HG03280 (cell line): Measurements from ENCODE around the gene CGRRF1.

Source experiments
- ATAC-seq: cut with Tn5 transposase; IDR thresholded peaks from one replicate; pipeline ENCODE4 v1.9.1; 2021; ENCODE audit warnings: mild to moderate bottlenecking, moderate library complexity; ENCODE audit not compliant: unreplicated experiment

The CGRRF1 gene

DNA sequence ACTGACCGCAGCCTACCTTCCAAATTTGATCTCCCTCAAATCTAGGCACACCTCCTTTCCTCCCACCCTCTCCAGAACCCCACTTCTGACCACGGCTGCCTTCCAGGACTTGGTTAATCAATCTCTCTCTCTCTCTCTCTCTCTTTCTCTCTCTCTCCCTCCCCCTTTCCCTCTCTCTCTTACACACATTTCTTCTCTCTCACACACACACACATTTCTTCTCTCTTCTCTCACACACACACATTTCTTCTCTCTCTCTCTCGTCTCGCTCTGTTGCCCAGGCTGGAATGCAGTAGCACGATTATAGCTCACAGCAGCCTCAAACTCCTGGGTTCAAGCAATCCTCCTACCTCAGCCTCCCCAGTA lies 20.4 kb upstream of the CGRRF1 start:
- ATAC-seq: no peak

DNA sequence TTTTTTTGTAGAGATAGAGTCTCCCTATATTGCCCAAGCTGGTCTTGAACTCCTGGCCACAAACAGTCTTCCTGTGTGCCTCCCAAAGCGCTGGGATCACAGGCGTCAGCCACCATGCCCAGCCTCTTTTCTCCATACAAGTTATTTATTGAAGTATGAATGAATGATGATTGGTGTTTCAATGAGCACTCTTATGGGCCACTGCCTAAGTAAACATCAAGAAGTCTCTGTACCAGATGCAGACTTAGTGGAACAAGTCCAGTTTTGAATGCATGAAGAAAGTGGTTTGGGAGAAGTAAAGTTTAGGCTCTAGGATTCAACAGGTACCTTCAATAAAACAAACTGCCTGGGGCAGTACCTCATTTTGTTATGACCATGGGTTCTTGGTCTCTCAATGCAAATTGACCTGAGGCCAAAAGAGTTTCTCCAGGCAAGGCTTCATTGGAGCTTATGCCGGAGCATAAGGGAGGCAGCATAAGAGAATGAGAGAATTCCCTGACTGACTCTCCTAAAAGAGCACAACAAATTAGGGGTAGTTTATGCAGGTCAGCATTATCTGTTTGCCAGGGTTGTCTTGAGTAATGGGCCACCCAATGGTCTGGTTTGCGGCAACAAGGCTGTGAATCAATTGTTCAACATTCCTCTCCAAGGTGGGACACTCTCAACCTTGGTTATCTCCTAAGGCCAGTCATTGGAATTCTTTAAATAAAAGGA lies 19.8 kb upstream of the CGRRF1 start:
- no peak for ATAC-seq

DNA sequence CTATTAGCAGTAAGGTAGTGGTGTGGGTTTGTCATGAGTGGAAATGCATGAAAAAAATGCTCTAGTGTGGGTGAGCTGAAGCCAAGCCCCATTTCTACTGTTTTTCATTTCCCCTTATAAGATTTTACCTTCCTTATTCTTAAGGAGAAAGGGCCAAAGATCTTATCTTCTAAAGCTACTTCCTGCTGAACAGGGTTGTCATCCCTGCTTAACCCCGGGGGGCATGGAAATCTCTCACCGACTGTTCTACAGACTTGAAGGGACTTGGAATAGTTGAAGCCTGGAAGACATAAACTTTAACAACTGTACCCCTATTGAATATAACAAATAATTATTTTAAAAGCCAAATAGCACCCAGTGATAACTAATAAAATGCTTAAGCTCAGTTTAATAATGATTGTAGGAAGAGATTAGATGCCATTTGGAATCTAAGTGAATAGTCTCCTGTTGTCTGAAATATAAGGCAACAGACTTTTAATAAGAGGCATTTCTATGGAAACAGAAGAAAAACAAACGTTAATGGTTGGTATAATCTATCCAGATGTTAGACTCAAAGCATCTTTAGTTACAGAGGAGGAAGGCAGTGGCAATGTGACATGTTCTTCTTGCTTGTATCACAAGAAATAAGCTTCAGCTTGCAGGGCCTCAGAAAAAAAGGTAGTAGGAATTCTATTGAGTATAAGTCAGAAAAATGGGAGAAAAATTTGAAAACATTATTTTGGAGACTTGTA lies 19.1 kb upstream of the CGRRF1 start:
- ATAC-seq: no peak

DNA sequence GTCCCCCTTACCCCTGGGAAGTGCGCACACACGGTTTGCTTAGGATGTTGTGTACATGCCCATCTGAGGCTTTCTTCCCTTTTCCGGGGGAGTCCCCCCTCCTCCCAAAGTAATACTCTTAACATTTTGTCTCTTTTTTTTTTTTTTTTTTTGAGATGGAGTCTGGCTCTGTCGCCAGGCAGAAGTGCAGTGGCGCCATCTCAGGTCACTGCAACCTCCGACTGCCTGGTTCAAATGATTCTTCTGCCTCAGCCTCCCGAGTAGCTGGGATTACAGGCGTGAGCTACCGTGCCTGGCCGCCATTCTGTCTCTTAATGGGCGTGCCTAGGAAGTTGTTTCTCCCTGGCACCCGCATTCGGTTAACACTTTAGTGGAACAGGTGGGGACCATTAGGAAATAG lies 16.4 kb upstream of the CGRRF1 start:
- ATAC-seq: no peak

DNA sequence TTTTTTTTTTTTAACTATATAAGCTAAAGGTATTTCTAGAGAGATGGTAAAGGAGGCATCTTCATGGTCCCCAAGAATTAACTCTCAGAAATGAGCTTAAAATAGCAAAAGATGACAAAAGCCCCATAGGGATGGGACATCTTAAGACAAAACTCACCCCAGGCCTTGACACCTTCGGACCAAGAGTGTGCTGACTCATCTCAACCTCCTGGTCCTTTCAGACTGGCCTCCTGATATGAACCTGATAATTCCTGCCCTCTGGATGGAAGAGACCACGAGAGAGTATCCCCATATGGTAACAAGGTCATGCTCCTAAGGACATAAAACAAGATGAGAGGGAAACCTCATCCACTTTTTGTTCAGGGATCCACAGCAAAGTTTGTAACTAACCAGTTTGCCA lies 12.5 kb upstream of the CGRRF1 start:
- no peak for ATAC-seq

DNA sequence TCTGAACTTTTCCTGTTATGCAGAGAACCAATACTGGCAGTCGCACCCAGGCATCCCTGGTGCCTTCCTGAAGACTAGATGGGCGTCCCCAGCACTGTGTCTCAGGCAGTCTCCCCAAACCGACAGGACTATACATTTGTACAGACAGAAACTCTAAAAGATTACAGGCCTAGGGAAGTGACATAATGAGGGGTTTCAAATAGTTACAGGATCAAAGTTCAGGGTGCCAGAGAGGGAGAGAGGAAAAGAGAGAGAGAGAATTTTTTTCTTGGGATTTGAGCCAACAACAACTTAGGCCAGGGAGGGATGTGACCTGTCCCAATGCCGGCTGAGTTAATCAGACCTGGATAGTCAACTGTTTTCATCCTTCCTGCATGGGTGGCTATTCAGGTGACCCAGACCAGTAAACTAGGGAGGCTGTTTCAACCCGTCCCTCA lies 11.6 kb upstream of the CGRRF1 start:
- ATAC-seq: no peak

DNA sequence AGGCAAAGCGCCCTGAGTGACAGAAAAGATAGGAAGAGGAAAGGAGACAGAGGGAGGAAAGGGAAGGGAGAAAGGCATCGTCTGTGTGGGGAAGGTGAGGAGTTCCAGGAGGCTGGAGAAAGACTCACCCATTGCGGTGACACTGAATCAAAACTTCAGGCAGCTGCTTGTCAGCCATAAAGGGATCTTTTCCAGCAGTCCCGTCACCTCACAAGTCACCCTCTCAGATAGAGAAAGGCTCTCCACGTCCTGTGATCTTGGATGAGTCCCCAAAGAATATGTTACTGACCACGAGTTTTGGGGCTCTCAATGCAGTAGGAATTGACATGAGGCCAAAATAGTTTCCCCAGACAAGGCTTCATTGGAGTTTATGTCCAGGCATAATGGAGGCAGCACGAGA lies 11.1 kb upstream of the CGRRF1 start:
- no peak for ATAC-seq

DNA sequence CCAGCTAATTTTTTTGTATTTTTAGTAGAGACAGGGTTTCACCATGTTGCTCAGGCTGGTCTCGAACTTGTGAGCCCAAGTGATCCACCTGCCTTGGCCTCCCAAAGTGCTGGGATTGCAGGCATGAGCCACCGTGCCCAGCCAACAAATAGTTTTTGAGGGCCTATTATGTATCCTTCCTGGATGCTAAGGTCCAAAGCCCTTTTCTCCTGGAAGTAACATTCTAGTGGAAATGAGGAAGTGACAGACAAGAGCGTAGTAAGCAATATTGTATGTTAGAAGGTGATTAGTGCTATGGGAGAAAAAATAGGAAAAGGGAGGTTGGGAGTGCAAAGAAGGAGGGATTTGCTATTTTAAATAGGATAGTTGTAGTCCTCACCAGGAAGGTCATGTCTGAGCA lies 9.0 kb upstream of the CGRRF1 start:
- no peak for ATAC-seq

DNA sequence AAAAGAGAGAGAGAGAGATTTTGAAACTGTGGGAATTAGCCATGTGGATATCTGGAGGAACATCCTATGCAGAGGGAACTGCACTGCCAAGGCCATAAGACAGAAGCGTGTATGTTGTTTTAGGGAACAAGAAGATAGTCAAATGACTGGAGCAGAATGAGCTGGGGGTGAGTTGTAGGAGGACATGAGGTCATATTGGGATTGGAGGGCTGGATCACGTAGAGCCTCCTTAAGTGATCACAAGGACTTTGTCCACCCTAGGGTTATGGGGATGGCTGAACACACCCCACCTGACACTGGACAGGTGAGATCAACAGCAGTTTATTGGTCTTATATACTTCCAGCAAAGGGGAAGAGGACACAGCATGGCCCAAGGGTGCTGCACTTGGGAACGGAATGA lies 8.2 kb upstream of the CGRRF1 start:
- no peak for ATAC-seq

DNA sequence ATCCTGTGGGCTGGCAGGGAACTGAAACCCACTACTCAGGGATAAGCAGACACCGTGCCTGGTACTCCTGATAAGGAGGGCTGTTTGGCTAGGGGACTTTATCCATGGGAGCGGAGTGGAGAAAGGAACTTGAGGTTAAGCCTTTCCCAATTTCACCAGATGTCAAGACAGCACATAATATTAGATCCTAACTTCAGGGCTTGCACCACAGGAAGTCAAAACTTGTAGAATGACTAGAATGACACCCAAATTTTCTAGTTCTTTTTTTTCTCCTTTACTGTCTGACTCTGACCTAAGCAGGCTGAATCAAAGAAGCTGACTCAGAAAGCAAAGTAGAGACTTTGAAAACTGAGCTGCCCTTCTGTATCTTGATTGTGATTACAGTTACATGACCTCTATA lies 7.1 kb upstream of the CGRRF1 start:
- no peak for ATAC-seq

DNA sequence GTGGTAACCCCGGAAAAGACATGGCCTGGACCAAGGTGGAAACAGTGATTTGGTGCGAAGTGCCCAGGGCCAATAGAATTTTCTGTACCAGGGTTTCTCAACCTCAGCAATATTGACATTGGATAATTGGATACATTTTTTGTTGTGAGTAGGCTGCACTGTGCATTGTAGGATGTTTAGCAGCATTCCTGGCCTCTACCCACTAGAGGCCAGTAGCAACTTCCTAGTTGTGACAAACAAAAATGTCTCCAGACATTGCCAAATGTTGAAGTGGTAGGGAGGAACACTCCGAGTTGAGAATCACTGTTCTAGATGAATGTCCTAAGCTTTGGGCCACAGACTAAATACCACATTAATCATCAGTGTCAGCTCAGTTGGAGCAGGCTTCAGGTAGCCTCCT lies 6.2 kb upstream of the CGRRF1 start:
- ATAC-seq: no peak

DNA sequence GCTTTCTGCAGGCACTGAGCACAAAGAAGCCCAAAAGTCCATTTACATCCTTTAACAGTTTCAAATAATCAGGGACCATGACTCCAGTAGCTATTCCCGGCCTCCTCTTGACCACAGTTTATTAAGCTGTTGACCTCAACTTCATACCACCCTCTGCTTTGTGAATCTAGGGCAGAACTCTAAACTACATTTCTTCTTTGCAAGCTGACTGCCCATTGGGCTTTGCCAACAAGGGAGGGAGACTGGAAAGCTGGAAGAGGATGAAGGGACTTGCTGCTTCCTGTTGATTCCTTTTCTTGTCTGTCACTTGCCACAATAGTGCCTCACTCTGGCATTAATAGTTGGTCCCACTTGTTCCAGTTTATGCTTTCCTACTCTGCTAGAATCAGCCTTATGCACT lies 2.7 kb downstream of the CGRRF1 start:
- ATAC-seq: no peak

DNA sequence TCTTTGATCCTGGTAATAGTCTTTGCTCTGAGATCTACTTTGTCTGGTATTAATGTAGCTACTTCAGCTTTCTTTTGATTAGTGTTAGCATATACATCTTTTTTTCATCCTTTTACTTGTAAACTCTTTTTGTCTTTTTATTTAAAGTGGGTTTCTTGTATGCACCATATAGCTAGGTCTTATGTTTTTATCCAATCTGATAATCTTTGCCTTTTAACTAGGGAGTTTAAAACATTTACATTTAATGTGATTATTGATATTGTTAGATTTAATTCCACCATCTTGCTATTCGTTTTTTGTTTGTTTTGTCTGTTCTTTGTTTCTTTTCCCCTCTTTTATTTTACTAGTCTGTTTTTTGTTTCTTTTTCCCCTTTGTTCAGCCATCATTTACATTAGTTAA lies 6.0 kb downstream of the CGRRF1 start:
- no peak for ATAC-seq

DNA sequence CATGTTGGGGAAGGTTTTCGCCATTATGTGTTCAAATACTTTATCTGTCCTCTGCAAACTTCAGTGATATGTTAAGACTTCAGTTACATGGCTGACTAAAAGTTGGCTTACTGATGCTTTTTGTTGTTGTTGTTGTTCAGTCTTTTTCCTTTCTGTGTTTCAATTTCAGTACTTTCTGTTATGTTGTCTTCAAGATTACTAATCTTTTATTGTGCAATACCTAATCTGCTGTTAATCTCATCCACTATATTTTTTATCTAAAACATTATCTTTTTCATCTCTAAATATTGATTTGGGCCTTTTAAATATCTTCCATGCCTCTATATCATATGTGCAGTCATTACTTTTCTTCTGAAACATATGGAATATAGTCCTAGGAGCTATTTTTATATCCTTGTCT lies 7.0 kb downstream of the CGRRF1 start:
- ATAC-seq: no peak

DNA sequence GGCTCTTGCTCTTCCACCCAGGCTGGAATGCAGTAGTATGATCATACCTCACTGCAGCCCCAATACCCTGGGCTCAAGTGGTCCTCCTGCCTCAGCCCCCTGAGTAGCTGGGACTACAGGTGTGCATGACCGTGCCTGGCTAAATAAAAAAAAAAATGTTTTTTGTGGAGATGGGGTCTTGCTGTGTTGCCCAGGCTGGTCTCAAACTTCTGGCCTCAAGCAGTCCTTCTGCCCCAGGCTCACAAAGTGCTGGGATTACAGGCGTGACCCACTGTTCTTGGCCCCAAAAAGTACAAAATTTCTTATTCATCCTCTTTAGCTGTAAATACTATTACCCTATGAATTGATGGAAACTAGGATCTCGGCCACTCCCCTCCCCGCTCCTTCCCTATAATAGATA lies 14.7 kb downstream of the CGRRF1 start:
- ATAC-seq: no peak

DNA sequence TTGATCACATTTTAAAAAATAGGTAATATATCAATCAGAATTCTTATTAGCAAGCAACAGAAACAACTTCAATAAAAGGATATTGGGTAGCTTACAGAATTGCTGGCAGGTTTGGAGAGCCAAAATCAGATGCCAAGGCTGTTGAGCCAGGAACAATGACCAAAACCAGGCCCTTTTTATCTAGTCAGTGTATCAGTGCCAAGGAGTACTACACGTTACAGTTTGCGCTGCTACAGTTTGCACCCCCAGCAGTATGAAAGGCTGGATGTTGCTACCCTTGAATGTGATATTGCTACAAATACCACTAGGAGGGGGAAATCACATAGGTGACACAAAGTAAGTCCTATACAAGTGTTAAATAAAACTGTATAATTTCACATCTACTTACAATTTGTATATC lies 19.3 kb downstream of the CGRRF1 start:
- ATAC-seq: no peak

DNA sequence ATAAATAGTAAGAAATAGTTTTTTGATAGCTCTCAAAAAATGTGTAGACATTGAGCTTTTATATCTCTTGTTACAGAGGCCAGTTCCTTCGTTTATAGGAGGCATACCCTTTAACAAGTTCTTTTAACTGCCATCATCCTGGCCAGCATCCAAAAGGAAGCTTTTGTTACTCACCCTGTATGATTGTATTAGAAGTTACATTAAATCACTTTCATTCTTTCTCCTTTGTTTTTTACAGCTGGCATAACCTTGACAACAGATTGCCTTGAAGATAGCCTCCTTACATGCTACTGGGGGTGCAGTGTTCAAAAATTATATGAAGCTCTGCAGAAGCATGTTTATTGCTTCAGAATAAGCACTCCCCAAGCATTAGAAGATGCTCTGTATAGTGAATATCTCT lies 20.1 kb downstream of the CGRRF1 start:
- no peak for ATAC-seq

DNA sequence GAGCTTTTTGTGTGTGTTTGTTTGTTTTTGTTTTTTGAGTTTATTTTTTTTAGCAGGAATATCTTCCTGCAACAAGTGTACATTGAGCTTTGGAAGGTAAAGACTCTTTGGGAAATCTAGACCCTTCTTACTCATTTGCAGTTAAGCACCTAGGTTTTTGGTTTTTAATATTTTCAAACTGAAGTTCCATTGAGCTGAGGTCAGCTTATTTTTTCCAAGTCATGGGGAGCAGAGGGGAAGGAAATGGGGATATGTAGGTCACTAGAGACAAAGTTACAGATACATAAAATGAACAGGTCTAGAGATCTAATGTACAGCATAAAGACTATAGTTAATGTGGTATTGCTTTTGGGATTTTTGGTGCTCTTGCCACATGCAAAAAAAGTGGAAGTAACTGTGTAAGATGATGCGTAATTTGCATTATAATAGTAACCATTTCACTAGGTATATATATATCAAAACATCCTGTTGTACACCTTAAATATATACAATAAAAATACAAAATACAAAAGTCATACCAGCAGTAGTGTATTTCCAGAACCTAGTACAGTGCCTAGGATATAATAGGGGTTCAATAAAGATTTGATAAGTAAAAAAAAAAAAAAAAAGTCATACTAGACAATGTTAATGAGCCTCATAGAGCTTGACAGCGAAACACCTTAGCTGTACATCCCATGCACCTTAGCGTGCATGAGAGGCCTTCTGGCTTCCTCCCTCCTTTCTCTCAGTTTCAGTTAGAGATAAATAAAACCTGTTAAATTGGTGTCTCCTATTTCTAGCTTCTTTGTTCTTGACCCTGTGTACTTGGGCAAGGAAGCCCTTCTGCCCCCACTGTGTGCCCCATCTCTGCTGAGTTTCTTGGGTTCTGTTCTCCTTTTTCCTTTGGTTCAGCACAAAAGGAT lies 22.7 kb downstream of the CGRRF1 start:
- no peak for ATAC-seq

DNA sequence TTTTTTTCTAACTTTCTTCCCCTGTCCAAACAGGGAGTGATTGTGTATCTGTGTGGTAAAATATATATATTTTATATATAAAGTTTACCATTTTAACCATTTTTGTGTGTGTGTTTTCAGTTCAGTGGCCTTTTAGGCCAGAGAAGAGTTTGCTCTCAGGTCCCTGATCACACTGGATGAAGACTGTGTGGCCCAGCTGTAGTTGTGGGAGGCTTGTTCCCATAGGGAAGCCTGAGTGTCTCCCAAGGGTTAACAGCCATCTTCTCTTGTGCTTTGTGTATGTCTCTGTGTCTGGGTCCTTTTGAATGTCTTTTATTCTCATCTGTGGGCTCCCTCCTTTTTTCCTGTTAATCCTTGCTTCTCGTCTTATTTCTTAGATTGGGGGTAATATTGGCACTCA lies 23.4 kb downstream of the CGRRF1 start:
- no peak for ATAC-seq

DNA sequence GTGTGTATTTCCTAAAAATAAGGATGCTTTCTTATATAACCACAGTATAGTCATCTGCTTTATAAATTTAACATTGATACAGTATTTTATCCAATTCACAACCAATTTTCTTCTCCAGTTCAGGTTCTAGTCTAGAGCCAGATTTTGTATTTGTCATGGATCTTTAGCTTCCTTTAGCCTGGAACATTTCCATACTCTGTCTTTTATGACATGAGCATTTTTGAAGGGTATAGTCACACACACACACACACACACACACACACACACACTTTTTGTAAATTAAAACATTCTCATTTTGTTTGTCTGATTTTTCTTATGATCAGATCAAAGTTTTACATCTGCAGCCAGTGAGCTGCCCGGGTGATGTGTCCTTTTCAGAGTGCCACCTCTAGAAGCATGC lies 25.4 kb downstream of the CGRRF1 start:
- no peak for ATAC-seq

DNA sequence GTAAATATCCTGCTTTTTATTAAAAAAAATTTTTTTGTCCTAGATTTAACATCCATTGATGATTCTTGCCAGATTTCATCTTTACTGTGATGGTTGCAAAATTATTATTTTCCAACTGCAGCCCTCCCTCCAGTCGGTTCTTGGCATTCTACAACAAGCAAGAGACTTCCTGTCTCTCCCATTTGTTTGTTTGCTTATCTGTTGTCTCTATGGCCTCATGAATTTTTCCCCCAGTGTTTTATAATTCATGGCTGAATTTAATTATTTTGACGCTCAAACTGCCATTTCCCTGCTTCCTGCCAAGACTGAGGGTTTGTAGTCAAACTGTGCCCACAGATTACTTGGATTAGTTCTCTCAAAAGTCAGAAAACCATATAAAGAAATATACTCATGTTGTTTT lies 25.9 kb downstream of the CGRRF1 start:
- ATAC-seq: no peak

DNA sequence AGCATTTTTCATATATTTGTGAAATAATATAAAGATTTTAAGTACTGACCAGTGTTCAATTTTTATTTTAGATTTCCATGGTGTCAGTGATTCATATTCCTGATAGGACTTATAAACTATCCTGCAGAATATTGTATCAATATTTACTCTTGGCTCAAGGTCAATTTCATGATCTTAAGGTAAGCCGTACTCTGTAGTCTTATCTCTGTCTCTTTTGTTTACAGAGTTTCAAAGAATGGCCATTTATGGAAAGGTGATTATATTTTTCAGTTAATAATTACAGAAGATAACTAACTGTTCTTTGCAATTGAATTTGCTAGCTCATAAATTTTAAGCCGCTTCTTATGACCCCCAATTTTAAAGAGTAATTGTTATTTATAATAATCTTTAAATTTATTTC lies 27.9 kb downstream of the CGRRF1 start:
- ATAC-seq: no peak
